NCI-H187 treated with DMSO at 0.1 percent for 48 hours (cell line): ENCODE measurements around the gene KRT36.

ENCODE experiments used
- DNase-seq: peaks from one replicate; lab custom pipeline; 2025; lab: John Stamatoyannopoulos, UW

The KRT36 gene

GRCh38 chr17:41476866-41477815, 12.6 kb downstream of the KRT36 start:
- DNase-seq = no peak

- no peak for DNase-seq
Measured at GRCh38 chr17:41475421-41475820, 14.3 kb downstream of the KRT36 start.

- DNase-seq = no peak
Measured at GRCh38 chr17:41474863-41475262, 14.8 kb downstream of the KRT36 start.

GRCh38 chr17:41468346-41468745, 21.4 kb downstream of the KRT36 start:
- no peak for DNase-seq

- no peak for DNase-seq
Measured at GRCh38 chr17:41467561-41467960, 22.1 kb downstream of the KRT36 start.

GRCh38 chr17:41466988-41467387, 22.7 kb downstream of the KRT36 start, which contains the start of gene KRT32:
KRT32 (minus strand) TSS chr17:41467386; CDS start chr17:41467325, 61 bp downstream.
- no peak for DNase-seq

- no peak for DNase-seq
Measured at GRCh38 chr17:41464682-41465081, 25.0 kb downstream of the KRT36 start.

GRCh38 chr17:41464173-41464572, 25.5 kb downstream of the KRT36 start:
- DNase-seq = no peak

- DNase-seq = no peak
Measured at GRCh38 chr17:41463746-41464145, 26.0 kb downstream of the KRT36 start.

GRCh38 chr17:41462705-41463104, 27.0 kb downstream of the KRT36 start:
- DNase-seq = no peak

GRCh38 chr17:41457676-41458075, 32.0 kb downstream of the KRT36 start:
- no peak for DNase-seq

GRCh38 chr17:41456204-41456603, 33.5 kb downstream of the KRT36 start:
- DNase-seq = no peak

- no peak for DNase-seq
Measured at GRCh38 chr17:41455236-41455635, 34.5 kb downstream of the KRT36 start.

GRCh38 chr17:41453066-41453465, 36.6 kb downstream of the KRT36 start:
- DNase-seq = no peak

GRCh38 chr17:41452281-41452680, 37.4 kb downstream of the KRT36 start:
- no peak for DNase-seq

- no peak for DNase-seq
Measured at GRCh38 chr17:41451154-41451728, 38.5 kb downstream of the KRT36 start.

- DNase-seq = no peak
Measured at GRCh38 chr17:41449008-41449407, 40.7 kb downstream of the KRT36 start.

GRCh38 chr17:41448506-41448905, 41.2 kb downstream of the KRT36 start:
- DNase-seq = no peak

GRCh38 chr17:41446806-41447205, 42.9 kb downstream of the KRT36 start:
- no peak for DNase-seq

GRCh38 chr17:41444640-41445039, 45.1 kb downstream of the KRT36 start:
- no peak for DNase-seq

- DNase-seq = no peak
Measured at GRCh38 chr17:41444186-41444585, 45.5 kb downstream of the KRT36 start.

GRCh38 chr17:41442739-41443138, 47.0 kb downstream of the KRT36 start:
- DNase-seq = no peak

- no peak for DNase-seq
Measured at GRCh38 chr17:41440531-41441033, 49.1 kb downstream of the KRT36 start, which contains the start of gene KRT38. KRT38 (minus strand) TSS chr17:41440983; CDS start chr17:41440921, 62 bp downstream.
